Left lung (tissue), 10 donors: ENCODE results near the gene PTPRQ. TPM values are rescaled to one million over a fixed set of nuclear protein-coding genes. Genes with fewer than 3 reads are reported as not detected.
A peak's percentile ranks its signal among the peaks of the same experiment; 100 is the strongest.

ENCODE experiments used
- ATAC-seq: fragments of 200-7000 bp; cut with Tn5 transposase; one replicate; pipeline ENCODE4 v1.9.1; 2020; ENCODE audit warnings: moderate library complexity
- DNase-seq, 4 donors: peaks; one replicate each; pipeline ENCODE4 v3.0.0-alpha.2; 2013 to 2020
- H3K27ac ChIP-seq, 2 donors: fragments of 200-600 bp; sonication (generic) in 1 of 2; one replicate each; pipeline versions ENCODE4 v1.5.0 to v1.8.0; 2020 to 2021
- H3K27me3 ChIP-seq, 2 donors: fragments of 200-600 bp; sonication (generic) in 1 of 2; one replicate each; pipeline versions ENCODE4 v1.5.0 to v1.8.0; 2020 to 2021
- H3K36me3 ChIP-seq, 2 donors: fragments of 200-600 bp; sonication (generic) in 1 of 2; one replicate each; pipeline versions ENCODE4 v1.5.0 to v1.8.0; 2020 to 2021
- H3K4me1 ChIP-seq, 2 donors: fragments of 200-600 bp; one replicate each; pipeline ENCODE4 v1.8.0; 2021
- H3K4me3 ChIP-seq, 2 donors: fragments of 200-600 bp; sonication (generic) in 1 of 2; one replicate each; pipeline versions ENCODE4 v1.5.0 to v1.8.0; 2020 to 2021; ENCODE audit warnings: mild to moderate bottlenecking in 1 of 2
- H3K9me3 ChIP-seq, 2 donors: fragments of 200-600 bp; sonication (generic) in 1 of 2; one replicate each; pipeline versions ENCODE4 v1.5.0 to v1.8.0; 2020 to 2021
- intact Hi-C, 2 donors: fragments of 100-400 bp; cut with DNase I; formaldehyde crosslinking; loops; one replicate each; pipeline versions ENCODE4 v1.11.2 to v1.14.2; 2022
- polyA plus RNA-seq, 6 donors: library from polyadenylated mRNA; unstranded; fragments of 120-200 nt; gene quantifications; one replicate each; pipeline ENCODE4 v1.2.1, GENCODE V29; 2013; ENCODE audit not compliant: insufficient read length in 6 of 6
- total RNA-seq, 2 donors: library from RNA; stranded (reverse); fragmentation: NEBNext Ultra II Directional; extraction: Animal tissue kit (Norgen Biotek cat#: 25700); gene quantifications; one replicate each; pipeline ENCODE4 v1.2.1, GENCODE V29; 2021
- TF ChIP-seq, protein P1 (sequence below), 2 donors: fragments of 200-600 bp; sonication (generic) in 1 of 2; IDR thresholded peaks; one replicate each; pipeline versions ENCODE4 v1.5.0 to v1.8.0; 2021; ENCODE audit warnings: antibody characterized with exemption in 2 of 2
- donor health status: DM: no; HTN: yes; CAD: no.
- donor health status: DM: no; HTN: no; CAD: no.

Gene PTPRQ
- total and polyA plus RNA-seq, 8 donors: 0.79 to 9.1 (median 3.8) TPM

DNA sequence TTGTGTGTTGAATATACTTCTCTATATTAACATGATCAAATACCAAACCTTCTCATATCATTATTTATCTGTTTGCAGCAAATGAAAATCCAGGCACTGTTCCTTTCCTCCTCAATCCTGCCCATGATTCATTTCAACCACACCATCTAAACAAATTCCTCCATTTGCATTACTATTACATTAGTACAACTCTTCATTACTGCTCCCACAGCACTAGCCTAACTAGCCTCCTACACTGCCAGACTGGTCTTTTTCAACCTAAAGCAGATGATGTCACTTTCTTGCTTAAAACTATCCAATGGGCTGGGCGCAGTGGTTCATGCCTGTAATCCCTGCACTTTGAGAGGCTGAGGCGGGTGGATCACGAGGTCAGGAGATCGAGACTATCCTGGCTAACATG, 146.1 kb downstream of the PTPRQ start:
- DNase-seq: no peak
- intact Hi-C loops: no loop called here
- no peaks in the 10 kb centered on the region for H3K4me1 ChIP-seq
- ATAC-seq: no peak
- H3K27ac ChIP-seq: no peak overlapping the region
- no peak overlapping the region for H3K4me3 ChIP-seq
- H3K9me3 ChIP-seq: no peaks in the 10 kb centered on the region
- H3K36me3 ChIP-seq: no peaks in the 10 kb centered on the region
- no peaks in the 10 kb centered on the region for H3K27me3 ChIP-seq
- TF ChIP-seq, protein P1, sequence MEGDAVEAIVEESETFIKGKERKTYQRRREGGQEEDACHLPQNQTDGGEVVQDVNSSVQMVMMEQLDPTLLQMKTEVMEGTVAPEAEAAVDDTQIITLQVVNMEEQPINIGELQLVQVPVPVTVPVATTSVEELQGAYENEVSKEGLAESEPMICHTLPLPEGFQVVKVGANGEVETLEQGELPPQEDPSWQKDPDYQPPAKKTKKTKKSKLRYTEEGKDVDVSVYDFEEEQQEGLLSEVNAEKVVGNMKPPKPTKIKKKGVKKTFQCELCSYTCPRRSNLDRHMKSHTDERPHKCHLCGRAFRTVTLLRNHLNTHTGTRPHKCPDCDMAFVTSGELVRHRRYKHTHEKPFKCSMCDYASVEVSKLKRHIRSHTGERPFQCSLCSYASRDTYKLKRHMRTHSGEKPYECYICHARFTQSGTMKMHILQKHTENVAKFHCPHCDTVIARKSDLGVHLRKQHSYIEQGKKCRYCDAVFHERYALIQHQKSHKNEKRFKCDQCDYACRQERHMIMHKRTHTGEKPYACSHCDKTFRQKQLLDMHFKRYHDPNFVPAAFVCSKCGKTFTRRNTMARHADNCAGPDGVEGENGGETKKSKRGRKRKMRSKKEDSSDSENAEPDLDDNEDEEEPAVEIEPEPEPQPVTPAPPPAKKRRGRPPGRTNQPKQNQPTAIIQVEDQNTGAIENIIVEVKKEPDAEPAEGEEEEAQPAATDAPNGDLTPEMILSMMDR (IDR thresholded peaks at IDR 0.05): no peak

DNA sequence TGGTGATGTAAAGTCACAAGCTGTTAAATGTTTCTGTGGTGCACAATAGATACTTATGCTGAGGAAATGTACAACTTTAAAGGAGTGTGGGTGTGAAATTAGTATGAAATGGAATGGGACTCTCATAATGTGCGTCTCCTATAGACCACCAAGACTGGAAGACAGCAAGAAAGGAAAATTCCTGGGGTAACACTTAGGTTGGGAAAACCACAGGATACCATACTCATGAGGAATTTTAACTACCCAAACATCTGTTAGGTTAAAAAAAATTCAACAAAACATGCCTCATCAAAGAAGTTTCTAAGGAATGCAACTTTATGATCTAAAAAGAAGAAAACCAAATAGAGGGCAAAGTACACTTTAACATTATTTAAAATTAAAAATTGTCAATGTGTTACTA, 149.7 kb downstream of the PTPRQ start:
- Histone ChIP-seq H3K4me3 (no peak overlapping the region), H3K9me3 (no peaks in the 10 kb centered on the region), H3K4me1 (no peaks in the 10 kb centered on the region), H3K36me3 (no peaks in the 10 kb centered on the region), H3K27me3 (no peaks in the 10 kb centered on the region), H3K27ac (no peak overlapping the region)
- TF ChIP-seq, protein P1 (IDR thresholded peaks at IDR 0.05): no peak
- no peak for ATAC-seq
- intact Hi-C loops: no loop called here
- DNase-seq: no peak

DNA sequence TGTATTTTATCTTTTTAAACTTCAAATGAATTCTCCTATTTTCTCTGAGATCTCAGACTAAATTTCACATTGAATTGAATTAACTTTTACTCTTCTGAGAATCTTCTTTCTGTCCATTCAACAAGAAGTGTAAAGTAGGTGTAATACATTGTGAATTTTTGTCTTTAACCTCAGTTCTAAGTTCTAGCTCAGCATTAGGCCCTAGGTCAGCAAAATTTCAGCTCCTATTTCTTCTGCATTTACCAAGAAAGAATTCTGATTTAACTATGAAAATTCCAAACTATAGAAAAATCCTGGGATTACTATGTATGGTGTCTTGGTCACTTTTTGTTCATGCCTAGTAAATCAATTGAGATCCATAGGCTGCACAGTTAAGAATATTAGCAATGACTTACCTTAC, 152.5 kb downstream of the PTPRQ start:
- Histone ChIP-seq H3K9me3 (no peaks in the 10 kb centered on the region), H3K4me1 (no peaks in the 10 kb centered on the region), H3K4me3 (no peak overlapping the region), H3K27ac (no peak overlapping the region), H3K36me3 (no peaks in the 10 kb centered on the region), H3K27me3 (no peaks in the 10 kb centered on the region)
- TF ChIP-seq, protein P1 (IDR thresholded peaks at IDR 0.05): no peak
- intact Hi-C loops: no loop called here
- ATAC-seq: no peak
- DNase-seq: no peak

DNA sequence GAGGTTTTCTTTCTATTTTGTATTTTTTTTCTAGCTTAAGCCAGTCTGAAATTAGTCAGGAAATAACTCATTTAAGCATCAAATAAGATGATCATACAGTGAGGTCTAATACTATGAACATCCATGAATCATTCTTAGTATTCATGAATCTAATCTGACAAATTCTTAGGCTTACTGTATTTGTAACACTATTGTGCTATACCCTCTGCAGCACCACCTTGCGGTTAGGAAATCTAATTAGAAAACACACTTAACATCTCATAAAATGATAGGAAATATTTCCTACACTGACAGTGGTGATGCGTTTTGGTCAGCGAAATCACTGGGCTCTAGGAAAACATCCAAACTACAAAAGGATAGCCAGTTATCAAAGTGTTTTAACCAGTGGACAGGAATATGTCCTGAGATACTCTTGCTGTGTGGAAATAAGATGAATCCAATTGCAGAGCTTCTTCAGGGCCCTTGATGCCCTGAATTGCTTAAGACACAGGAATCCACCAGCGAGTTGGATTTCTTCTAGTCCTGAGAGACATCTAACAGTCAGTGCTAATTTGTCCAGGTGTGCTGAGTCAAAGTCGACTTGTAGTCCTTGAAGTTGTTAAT, 154.1 kb downstream of the PTPRQ start:
- ATAC-seq: no peak
- no peak overlapping the region for H3K4me3 ChIP-seq
- H3K36me3 ChIP-seq: no peaks in the 10 kb centered on the region
- peak in 2 of 4 donors; percentile 7 to 29 for DNase-seq
- intact Hi-C loops: no loop called here
- TF ChIP-seq, protein P1 (IDR thresholded peaks at IDR 0.05): no peak
- H3K4me1 ChIP-seq: no peaks in the 10 kb centered on the region
- H3K27me3 ChIP-seq: no peaks in the 10 kb centered on the region
- H3K27ac ChIP-seq: no peak overlapping the region
- H3K9me3 ChIP-seq: no peaks in the 10 kb centered on the region

DNA sequence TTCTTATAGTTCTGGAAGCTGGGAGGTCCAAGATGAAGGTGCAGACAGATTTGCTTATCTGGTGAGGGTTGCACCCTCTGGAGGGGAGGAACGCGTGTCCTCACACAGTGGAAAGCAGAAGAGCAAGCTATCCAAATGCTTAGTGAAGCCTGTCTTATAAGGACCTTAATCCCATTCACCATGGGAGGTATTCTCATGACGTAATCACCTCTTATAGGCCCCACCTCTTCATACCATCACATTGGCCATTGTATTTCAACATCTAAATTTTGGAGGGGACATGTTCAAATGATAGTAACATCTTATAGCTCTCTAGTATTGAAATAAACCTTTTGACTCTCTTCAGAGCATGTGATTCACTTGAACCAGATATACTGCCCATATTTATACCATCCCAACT, 158.4 kb downstream of the PTPRQ start:
- ATAC-seq (no peak), DNase-seq (no peak)
- no peak overlapping the region for H3K4me3 ChIP-seq
- TF ChIP-seq, protein P1 (IDR thresholded peaks at IDR 0.05): no peak
- no peaks in the 10 kb centered on the region for H3K27me3 ChIP-seq
- no peaks in the 10 kb centered on the region for H3K9me3 ChIP-seq
- no peak overlapping the region for H3K27ac ChIP-seq
- intact Hi-C loops: no loop called here
- H3K36me3 ChIP-seq: no peaks in the 10 kb centered on the region
- H3K4me1 ChIP-seq: no peaks in the 10 kb centered on the region
